ENCODE results near the gene C6orf118. TPM values are rescaled to one million over a fixed set of nuclear protein-coding genes. Genes with fewer than 3 reads are reported as not detected.

C6orf118 gene
- total RNA-seq, 4 donors from 2014 or later = not detected

GRCh38 chr6:165298875-165299274, 10.5 kb downstream of the C6orf118 start:
- no peak overlapping the region for H3K4me3 ChIP-seq
- DNase-seq = no peak
- H3K4me1 ChIP-seq = no peaks in the 10 kb centered on the region
- H3K36me3 ChIP-seq = no peaks in the 10 kb centered on the region
- WGBS, 2 donors = 75 to 79% methylated on average over 5 of the region's 5 CpGs
- H3K27me3 ChIP-seq = no peaks in the 10 kb centered on the region
- intact Hi-C loops (cut with DNase I) = no loop called here
- TF ChIP-seq CTCF (IDR thresholded peaks at IDR 0.05) (no peak), POLR2A (IDR thresholded peaks at IDR 0.05) (no peak)
- H3K9me3 ChIP-seq = no peaks in the 10 kb centered on the region
- no peak overlapping the region for H3K27ac ChIP-seq

- Histone ChIP-seq H3K9me3 (no peaks in the 10 kb centered on the region), H3K4me1 (no peaks in the 10 kb centered on the region), H3K4me3 (no peak overlapping the region), H3K36me3 (no peaks in the 10 kb centered on the region), H3K27me3 (no peaks in the 10 kb centered on the region), H3K27ac (no peak overlapping the region)
- TF ChIP-seq CTCF (IDR thresholded peaks at IDR 0.05) (no peak), POLR2A (IDR thresholded peaks at IDR 0.05) (no peak)
- intact Hi-C loops (cut with DNase I) = no loop called here
- WGBS, 2 donors = 61 to 68% methylated on average over 6 of the region's 6 CpGs
- no peak for DNase-seq
These were observed 11.0 kb downstream of the C6orf118 start for GRCh38 chr6:165298402-165298801.

- no peak overlapping the region for H3K27ac ChIP-seq
These were observed 16.7 kb downstream of the C6orf118 start for GRCh38 chr6:165292657-165293056.

GRCh38 chr6:165274611-165275010, 34.8 kb downstream of the C6orf118 start:
- Histone ChIP-seq H3K27ac (no peak overlapping the region), H3K9me3 (no peaks in the 10 kb centered on the region), H3K4me3 (no peak overlapping the region), H3K27me3 (no peaks in the 10 kb centered on the region), H3K4me1 (no peaks in the 10 kb centered on the region), H3K36me3 (no peaks in the 10 kb centered on the region)
- no peak for DNase-seq
- WGBS, 2 donors = 64 to 86% methylated on average over 2 to 3 of the region's 3 CpGs
- TF ChIP-seq CTCF (IDR thresholded peaks at IDR 0.05) (no peak), POLR2A (IDR thresholded peaks at IDR 0.05) (no peak)
- intact Hi-C loops (cut with DNase I) = no loop called here

More at GRCh38 chr6:165292657-165293056, 16.7 kb downstream of the C6orf118 start:
- H3K27me3 ChIP-seq = no peaks in the 10 kb centered on the region
- no peak overlapping the region for H3K4me3 ChIP-seq
- DNase-seq = no peak
- no peaks in the 10 kb centered on the region for H3K4me1 ChIP-seq
- TF ChIP-seq POLR2A (IDR thresholded peaks at IDR 0.05) = no peak
- no peak for TF ChIP-seq CTCF (IDR thresholded peaks at IDR 0.05)
- 64 to 74% methylated on average over 6 of the region's 6 CpGs for WGBS, 2 donors
- intact Hi-C loops (cut with DNase I) = no loop called here
- H3K36me3 ChIP-seq = no peaks in the 10 kb centered on the region
- no peaks in the 10 kb centered on the region for H3K9me3 ChIP-seq

- Histone ChIP-seq H3K36me3 (no peaks in the 10 kb centered on the region), H3K27me3 (no peaks in the 10 kb centered on the region), H3K4me1 (no peaks in the 10 kb centered on the region), H3K27ac (no peak overlapping the region), H3K9me3 (no peaks in the 10 kb centered on the region), H3K4me3 (no peak overlapping the region)
- TF ChIP-seq POLR2A (IDR thresholded peaks at IDR 0.05) = no peak
- TF ChIP-seq CTCF (IDR thresholded peaks at IDR 0.05) = no peak
- intact Hi-C loops (cut with DNase I) = no loop called here
- WGBS, 2 donors = 64 to 69% methylated on average over 6 of the region's 6 CpGs
- DNase-seq = no peak
These were observed 36.8 kb downstream of the C6orf118 start for GRCh38 chr6:165272585-165272984.

Data from esophagus squamous epithelium (tissue), 5 donors.